Skeletal muscle satellite cell (primary cell): Measurements from ENCODE around the gene PDGFRA.

Experiments
- H3K27me3 ChIP-seq: 2 replicates; pipeline ENCODE4 v1.7.0; 2013; ENCODE audit warnings: low read length; ENCODE audit not compliant: control insufficient read depth, insufficient read depth
- H3K36me3 ChIP-seq: 2 replicates; pipeline ENCODE4 v1.7.0; 2013; ENCODE audit warnings: mild to moderate bottlenecking, control low read depth, low read length; ENCODE audit not compliant: insufficient read depth
- H3K4me1 ChIP-seq: 2 replicates; pipeline ENCODE4 v1.7.0; 2013; ENCODE audit warnings: low read length; ENCODE audit not compliant: control insufficient read depth, insufficient read depth
- H3K4me2 ChIP-seq: 2 replicates; pipeline ENCODE4 v1.7.0; 2013; ENCODE audit warnings: mild to moderate bottlenecking, low read length
- H3K4me3 ChIP-seq: 2 replicates; pipeline ENCODE4 v1.7.0; 2013; ENCODE audit warnings: low read length
- H3K9ac ChIP-seq: 2 replicates; pipeline ENCODE4 v1.7.0; 2013; ENCODE audit warnings: mild to moderate bottlenecking, low read depth, low read length, moderate library complexity
- H3K9me3 ChIP-seq: replicated peaks from 2 replicates; pipeline ENCODE4 v1.7.0; 2013; ENCODE audit warnings: mild to moderate bottlenecking, control low read depth, low read length

The PDGFRA gene

GRCh38 chr4:54274264-54274663 lies 45.2 kb downstream of the PDGFRA start:
- Histone ChIP-seq H3K27me3 (no peaks in the 10 kb centered on the region), H3K9ac (no peak overlapping the region), H3K4me3 (no peak overlapping the region), H3K4me1 (peaks cover 14% of the 10 kb centered on the region), H3K9me3 (no peaks in the 10 kb centered on the region), H3K4me2 (no peak overlapping the region), H3K36me3 (no peaks in the 10 kb centered on the region)

- no peak overlapping the region for H3K4me2 ChIP-seq
- H3K4me3 ChIP-seq, result no peak overlapping the region
- H3K4me1 ChIP-seq, result peaks cover 14% of the 10 kb centered on the region
- H3K36me3 ChIP-seq, result no peaks in the 10 kb centered on the region
- no peaks in the 10 kb centered on the region for H3K27me3 ChIP-seq
- no peak overlapping the region for H3K9ac ChIP-seq
- no peaks in the 10 kb centered on the region for H3K9me3 ChIP-seq
Measured at GRCh38 chr4:54274795-54275665, 45.9 kb downstream of the PDGFRA start.

- Histone ChIP-seq H3K4me1 (peaks cover 25% of the 10 kb centered on the region), H3K9me3 (no peaks in the 10 kb centered on the region), H3K4me2 (peak overlapping the region; percentile 57), H3K36me3 (no peaks in the 10 kb centered on the region), H3K9ac (peak overlapping the region; percentile 6), H3K4me3 (no peak overlapping the region), H3K27me3 (no peaks in the 10 kb centered on the region)
Measured at GRCh38 chr4:54276641-54277430, 47.7 kb downstream of the PDGFRA start.

- peak overlapping the region; percentile 57 for H3K4me2 ChIP-seq
- no peaks in the 10 kb centered on the region for H3K27me3 ChIP-seq
- no peaks in the 10 kb centered on the region for H3K9me3 ChIP-seq
- no peak overlapping the region for H3K4me3 ChIP-seq
- peaks cover 31% of the 10 kb centered on the region for H3K4me1 ChIP-seq
- no peaks in the 10 kb centered on the region for H3K36me3 ChIP-seq
- H3K9ac ChIP-seq, result peak overlapping the region; percentile 6
Measured at GRCh38 chr4:54277691-54278090, 48.6 kb downstream of the PDGFRA start.

GRCh38 chr4:54278216-54278615 lies 49.1 kb downstream of the PDGFRA start:
- no peak overlapping the region for H3K4me2 ChIP-seq
- peaks cover 31% of the 10 kb centered on the region for H3K4me1 ChIP-seq
- H3K9me3 ChIP-seq, result no peaks in the 10 kb centered on the region
- no peak overlapping the region for H3K9ac ChIP-seq
- H3K4me3 ChIP-seq, result no peak overlapping the region
- no peaks in the 10 kb centered on the region for H3K36me3 ChIP-seq
- H3K27me3 ChIP-seq, result no peaks in the 10 kb centered on the region

- H3K4me2 ChIP-seq, result peak overlapping the region; percentile 52
- peaks cover 31% of the 10 kb centered on the region for H3K4me1 ChIP-seq
- H3K9me3 ChIP-seq, result no peaks in the 10 kb centered on the region
- peak overlapping the region; percentile 32 for H3K4me3 ChIP-seq
- no peaks in the 10 kb centered on the region for H3K36me3 ChIP-seq
- H3K27me3 ChIP-seq, result no peaks in the 10 kb centered on the region
- H3K9ac ChIP-seq, result peak overlapping the region; percentile 56
Measured at GRCh38 chr4:54281054-54281766, 52.1 kb downstream of the PDGFRA start.

- Histone ChIP-seq H3K9me3 (no peaks in the 10 kb centered on the region), H3K4me3 (no peak overlapping the region), H3K36me3 (no peaks in the 10 kb centered on the region), H3K9ac (no peak overlapping the region), H3K4me2 (no peak overlapping the region), H3K4me1 (peaks cover 18% of the 10 kb centered on the region), H3K27me3 (no peaks in the 10 kb centered on the region)
Measured at GRCh38 chr4:54282837-54283236, 53.7 kb downstream of the PDGFRA start.

DNA sequence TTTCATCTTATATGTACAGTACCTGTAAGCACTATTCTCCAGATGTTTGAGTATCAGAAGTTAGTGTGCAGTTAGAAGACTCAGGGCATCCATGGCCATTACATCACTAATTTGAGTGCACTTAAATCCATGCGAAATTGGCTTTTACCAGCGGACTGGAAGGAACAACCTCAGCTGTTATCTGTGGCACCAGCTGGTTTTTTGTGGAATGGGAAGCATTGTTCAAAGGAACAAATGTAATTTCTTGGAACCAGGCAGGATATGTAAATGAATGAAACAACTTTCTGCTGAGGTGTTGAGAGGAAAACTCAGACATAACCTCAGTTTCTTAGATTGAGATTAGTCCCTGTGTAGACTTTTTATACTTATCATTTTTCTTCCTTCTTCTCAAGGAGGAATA lies 60.2 kb downstream of the PDGFRA start:
- Histone ChIP-seq H3K9me3 (no peaks in the 10 kb centered on the region), H3K4me2 (no peak overlapping the region), H3K9ac (no peak overlapping the region), H3K4me3 (no peak overlapping the region), H3K4me1 (no peaks in the 10 kb centered on the region), H3K36me3 (peaks cover 5% of the 10 kb centered on the region), H3K27me3 (no peaks in the 10 kb centered on the region)

- H3K36me3 ChIP-seq, result peaks cover 5% of the 10 kb centered on the region
- no peak overlapping the region for H3K4me2 ChIP-seq
- no peaks in the 10 kb centered on the region for H3K27me3 ChIP-seq
- no peaks in the 10 kb centered on the region for H3K4me1 ChIP-seq
- no peak overlapping the region for H3K9ac ChIP-seq
- H3K4me3 ChIP-seq, result no peak overlapping the region
- H3K9me3 ChIP-seq, result no peaks in the 10 kb centered on the region
Measured at GRCh38 chr4:54290980-54291379, 61.9 kb downstream of the PDGFRA start.

- Histone ChIP-seq H3K4me2 (peak overlapping the region; percentile 23), H3K4me1 (no peaks in the 10 kb centered on the region), H3K9ac (no peak overlapping the region), H3K4me3 (no peak overlapping the region), H3K9me3 (no peaks in the 10 kb centered on the region), H3K27me3 (no peaks in the 10 kb centered on the region), H3K36me3 (no peaks in the 10 kb centered on the region)
Measured at GRCh38 chr4:54296548-54297203, 67.6 kb downstream of the PDGFRA start.

- no peak overlapping the region for H3K4me2 ChIP-seq
- H3K4me1 ChIP-seq, result no peaks in the 10 kb centered on the region
- H3K36me3 ChIP-seq, result no peaks in the 10 kb centered on the region
- H3K27me3 ChIP-seq, result peaks cover 39% of the 10 kb centered on the region
- no peak overlapping the region for H3K9ac ChIP-seq
- no peak overlapping the region for H3K4me3 ChIP-seq
- no peaks in the 10 kb centered on the region for H3K9me3 ChIP-seq
Measured at GRCh38 chr4:54308110-54308509, 79.0 kb downstream of the PDGFRA start.
